GM21390 (cell line): Measurements from ENCODE around the gene ELP4.
A peak's percentile ranks its signal among the peaks of the same experiment; 100 is the strongest.

Experiments
- ATAC-seq: cut with Tn5 transposase; IDR thresholded peaks from one replicate; pipeline ENCODE4 v1.9.1; 2021; ENCODE audit not compliant: unreplicated experiment

Gene ELP4

DNA sequence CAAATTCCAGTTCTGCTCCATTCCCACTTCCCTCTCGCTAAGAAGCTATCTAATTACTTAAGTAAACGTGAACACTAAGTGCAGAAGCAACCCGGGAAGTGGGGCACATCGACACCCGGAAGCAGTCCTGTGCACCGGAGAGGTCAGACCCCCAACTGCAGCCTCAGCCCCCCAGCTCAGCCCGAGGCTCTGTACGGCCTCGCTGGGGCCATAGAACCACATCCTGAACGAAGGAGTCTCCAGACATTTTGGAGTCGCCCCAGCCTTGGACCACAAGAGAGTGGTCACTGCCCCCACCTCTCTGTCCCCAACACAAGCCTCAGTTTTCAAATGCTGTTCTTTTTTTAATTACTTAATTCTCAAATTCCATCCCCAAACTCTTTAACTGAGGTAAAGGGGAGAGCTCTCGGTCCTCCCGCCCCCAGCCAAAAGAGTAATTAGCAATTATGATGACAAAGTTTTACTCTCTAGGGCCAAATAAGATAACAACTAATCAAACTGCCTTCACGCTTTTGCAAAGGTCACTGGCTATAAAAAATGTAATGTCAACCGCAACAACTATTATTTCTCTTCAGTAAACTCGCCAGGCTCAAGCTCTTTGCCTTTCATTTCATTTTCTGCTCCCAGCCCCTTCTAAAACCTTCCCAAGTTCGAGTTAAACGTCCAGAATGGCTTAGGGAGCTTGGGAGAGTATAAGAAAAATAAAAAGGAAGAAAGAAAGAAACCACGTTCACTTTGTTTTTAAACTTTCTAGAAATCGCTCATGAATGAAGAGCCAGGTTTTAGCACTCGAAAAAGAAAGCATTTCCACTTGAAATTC lies 299.4 kb downstream of the ELP4 start:
- ATAC-seq: no peak

DNA sequence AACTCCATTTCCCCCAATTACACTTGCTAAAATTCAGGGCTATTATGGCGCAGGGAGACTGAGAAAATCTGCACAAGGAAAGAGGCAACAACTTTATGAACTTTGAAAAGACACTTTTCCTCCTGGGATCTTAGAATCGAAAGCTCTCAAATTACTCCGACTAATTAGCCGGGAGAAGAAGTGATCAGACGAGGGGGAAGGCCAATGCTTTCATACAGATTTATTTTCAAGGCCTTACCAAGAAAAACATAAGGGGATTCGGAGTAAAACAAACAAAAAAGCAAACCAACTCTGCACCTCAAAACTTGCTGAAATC lies 299.9 kb downstream of the ELP4 start:
- no peak for ATAC-seq

DNA sequence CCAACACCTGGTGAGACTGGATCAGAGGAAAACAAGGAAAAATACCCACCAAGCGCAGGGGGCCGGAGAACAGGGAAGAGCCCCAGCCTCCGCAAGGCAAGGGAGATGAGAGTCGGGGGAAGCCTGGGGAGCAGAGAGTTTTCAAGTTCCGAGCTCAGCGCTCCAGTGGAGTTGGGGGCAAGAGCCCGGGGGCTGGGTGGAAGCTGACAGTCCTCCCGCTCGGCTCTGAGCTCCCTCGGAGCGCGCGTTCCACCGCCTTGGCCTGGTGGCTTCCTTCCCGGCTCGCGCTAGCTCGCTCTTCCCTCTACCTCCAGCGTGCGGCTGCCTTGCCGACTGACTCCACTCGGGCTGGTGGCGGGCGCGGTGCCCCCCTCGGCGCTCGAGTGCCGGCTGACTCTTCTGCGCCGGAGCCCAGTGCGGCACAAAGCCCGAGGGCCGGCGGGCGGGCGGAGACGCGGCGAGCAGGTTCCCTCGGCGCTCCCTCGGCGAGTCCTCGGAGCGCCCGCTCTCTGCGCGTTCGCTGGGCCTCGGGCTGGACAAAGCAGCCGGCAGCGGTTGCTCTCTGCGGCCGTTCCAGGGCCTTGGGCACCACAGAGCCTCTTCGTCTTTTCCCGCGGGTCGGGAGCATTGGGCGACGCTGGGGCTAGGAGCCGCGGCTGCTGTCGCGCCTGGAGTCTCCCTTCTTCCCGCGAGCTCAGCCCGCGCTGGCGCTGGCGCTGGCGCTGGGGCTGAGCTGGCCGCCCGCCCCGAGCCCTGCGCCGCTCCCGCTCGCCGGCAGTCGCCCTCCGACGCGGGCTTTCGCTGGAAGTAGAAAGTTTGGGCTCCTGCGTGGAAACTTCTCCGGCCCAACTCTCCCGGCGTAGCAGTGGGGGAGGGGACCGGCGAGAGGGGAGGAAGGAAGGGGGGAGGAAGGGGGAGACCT lies 300.6 kb downstream of the ELP4 start:
- ATAC-seq: no peak

- ATAC-seq: peak; percentile 60
Observed at GRCh38 chr11:31810779-31811647, 301.4 kb downstream of the ELP4 start, which contains the start of gene PAX6. Gene PAX6 (minus strand): TSS chr11:31811322. CDS start chr11:31806411, 4,911 bp downstream.

GRCh38 chr11:31812383-31813381 lies 303.1 kb downstream of the ELP4 start:
- no peak for ATAC-seq

GRCh38 chr11:31813391-31814175 lies 304.0 kb downstream of the ELP4 start:
- no peak for ATAC-seq

DNA sequence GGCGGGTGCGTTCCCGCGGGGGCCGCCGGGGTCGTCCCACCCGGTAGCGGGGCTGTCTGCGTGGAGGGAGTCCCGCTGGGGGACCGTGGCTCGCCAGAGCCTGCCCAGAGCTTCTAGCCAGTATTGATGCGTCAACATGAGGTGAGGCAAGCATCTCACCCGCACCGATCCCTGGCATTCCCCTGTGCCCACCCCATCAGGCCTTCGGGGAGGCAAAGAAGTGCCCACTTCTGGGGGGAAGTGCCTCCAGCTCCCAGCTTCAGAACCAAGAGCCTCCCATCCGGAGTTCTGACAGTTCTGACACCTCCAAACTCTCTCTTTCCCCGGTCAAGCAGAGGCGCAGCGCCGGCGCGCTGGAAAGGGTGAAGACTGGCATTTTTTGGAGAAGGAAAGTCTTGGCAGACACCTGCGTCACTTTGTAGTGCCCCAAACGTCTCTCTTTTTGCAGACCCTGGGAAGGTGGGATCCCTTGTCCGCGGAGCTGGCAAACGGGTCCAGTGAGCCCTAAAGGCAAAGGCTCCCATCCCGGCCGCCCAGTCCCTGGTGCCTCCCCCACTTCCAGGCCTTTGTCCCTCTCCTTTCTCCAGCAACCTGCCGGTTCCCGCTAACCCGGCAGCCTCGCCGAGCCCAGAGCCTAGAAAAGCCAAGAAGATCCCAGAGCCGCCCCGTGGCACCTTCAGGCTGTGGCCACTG lies 304.8 kb downstream of the ELP4 start:
- no peak for ATAC-seq

DNA sequence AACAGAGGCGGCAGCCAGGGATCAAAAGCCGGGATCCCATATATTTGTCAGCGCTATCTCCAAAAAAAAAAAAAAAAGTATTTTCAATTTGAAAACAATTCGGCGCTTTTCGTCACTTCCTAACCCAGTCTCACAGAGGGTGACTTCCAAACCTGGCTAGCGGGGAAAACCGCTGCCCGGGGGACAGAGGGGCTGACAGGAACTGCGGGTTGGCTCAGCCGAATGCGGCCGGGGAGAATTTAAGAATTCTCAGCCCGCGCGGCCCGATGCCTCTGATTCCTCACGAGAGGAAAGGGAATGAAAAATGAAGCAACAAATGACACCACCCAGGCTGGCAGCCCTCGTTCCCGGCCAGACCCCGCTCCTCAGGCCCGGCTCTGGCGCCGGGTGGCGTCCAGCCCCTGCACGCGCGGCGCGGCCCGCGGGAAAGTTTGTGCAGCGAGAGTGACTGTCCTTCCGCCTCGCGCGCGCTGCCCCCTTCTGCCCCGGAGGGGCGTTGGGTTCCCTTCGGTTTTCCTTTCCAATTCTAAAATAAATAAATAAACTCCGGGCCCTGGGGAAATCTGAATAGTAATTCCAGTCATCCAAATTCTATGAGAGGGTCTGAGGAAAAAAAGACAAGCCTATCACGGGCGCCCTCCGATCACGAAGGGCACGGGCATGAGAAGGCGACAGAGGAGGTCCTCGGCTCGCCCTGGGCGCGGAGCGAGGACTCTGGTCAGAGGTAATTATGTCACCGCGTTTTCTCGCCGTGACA lies 306.3 kb downstream of the ELP4 start:
- ATAC-seq: no peak

- no peak for ATAC-seq
Observed at GRCh38 chr11:31816468-31817053, 307.0 kb downstream of the ELP4 start.

DNA sequence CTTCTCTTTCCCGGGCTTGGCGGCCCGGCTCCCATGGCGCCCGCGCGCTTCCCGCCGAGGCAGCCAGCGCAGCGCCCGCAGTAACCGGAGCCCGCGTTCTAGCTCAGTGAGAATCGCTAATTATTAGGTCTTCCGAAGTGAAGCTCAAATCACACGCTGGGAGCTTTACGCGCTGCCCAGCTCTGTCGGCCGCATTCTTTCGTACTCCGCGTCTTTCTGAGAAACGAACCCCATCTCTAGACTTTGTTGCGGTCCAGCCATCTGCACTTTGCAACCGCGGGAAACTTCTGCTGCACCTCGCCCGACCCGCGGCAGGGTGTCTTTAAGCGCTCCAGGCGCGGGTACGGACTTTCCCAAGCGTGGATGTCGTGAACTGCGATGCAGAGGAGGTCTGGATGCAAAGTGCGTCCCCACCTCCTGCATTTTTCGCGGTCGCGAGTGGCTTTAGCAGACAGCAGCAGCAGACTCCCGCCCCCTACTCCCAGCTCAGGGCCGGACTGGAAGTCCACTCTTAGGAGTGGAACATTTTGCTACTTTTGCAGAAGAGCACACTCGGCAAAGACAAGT lies 307.6 kb downstream of the ELP4 start:
- no peak for ATAC-seq

DNA sequence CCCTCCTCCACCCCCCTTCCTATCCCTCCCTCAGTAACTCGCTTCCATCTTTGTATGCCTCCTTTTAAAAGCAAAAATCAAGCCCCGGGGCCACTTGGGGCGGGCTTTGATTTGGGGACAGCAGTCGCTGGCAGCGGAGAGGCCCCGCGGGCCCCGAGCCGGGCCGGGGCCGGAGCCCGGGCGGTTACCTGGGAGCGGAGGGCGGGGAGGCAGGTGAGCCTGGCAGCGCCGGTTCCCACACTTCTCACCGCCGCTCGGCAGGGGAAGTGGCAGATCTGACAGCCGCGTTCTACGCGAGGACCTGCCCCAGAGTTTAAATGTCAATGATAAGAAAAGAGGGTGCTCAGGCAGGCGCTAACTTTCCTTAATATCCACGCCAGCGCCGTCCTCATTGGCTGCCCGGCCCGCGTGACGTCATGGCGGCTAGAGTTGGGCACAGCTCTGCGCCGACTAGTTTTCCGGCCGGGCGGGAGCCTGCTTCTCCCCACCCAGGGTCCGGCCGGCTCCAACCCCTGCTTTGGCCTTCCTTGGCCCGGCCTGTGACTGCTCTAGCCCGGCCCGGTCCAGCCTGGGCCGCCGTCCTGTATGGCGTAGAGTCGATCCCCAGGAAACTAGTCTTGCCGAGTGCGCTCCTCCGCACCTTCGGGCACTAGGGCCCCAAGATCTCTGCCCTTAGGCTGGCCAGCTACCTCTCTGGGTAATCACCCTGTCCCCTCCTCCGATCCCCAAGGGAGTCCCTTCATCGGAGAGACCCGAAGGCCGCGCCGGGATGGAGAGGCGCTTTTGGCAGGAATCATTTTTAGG lies 308.3 kb downstream of the ELP4 start:
- no peak for ATAC-seq

- no peak for ATAC-seq
Observed at GRCh38 chr11:31818425-31818755, 308.8 kb downstream of the ELP4 start.

DNA sequence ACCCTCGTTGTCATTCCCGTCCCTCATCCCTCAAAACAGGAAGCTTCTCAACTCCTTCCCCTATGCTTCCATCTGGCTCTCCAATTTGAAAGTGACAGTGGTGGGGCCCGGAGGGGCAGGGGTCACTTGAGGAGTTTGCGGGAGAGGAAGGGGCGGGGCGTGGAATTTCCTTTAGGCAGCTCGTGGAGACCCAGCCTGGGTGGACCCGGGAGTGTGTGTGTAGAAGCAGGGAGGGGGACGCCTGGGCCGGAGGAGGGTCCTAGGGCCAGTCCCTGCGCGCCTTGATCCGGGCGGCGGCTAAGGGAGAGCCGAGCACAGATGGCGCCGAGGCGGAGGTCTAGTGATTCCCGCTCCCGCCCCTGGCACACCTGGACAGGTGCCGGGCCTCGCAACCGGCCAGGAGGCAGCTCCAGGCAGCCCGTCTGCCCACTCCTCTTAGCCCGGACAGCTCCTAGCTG lies 309.3 kb downstream of the ELP4 start:
- ATAC-seq: no peak

DNA sequence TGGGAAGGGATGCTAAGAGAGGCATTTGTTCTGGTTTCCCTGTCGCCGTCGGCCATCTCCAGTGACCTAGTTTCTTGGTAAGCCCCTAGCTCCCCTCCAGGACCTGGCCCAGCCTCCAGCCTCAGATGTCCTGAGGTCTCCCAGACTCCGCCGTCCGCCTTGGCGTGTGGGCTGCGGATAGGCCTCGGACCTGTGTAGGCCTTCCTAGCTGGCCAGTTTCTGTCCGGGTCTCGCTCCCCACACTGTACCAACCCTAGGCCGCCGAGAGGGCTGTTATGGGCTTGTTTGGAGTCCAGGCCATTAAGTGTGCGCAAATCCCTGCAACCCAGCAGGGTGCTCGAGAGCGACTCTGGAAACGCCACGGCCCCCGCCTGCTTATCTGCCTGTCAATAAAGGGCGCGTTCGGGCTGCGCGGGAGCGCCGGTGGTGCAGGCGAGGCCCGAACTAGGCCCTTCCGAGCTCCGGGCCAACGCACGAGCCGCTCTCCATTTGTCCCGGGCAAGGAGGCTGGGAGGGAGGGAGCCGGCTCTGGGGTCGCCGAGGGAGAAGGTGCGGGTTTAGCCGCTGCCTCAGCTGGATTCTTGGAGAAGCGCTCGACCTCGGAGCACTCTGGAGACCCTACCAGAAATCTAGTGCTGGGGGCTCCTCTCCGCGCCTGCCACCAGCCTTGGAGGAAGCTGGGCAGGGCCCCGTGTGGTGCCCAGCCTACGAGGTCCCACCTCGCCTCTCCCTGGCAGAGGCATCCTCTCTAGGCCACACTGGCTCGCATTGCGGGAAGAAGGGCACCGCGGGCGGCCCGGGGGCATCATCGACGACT lies 310.3 kb downstream of the ELP4 start:
- no peak for ATAC-seq

DNA sequence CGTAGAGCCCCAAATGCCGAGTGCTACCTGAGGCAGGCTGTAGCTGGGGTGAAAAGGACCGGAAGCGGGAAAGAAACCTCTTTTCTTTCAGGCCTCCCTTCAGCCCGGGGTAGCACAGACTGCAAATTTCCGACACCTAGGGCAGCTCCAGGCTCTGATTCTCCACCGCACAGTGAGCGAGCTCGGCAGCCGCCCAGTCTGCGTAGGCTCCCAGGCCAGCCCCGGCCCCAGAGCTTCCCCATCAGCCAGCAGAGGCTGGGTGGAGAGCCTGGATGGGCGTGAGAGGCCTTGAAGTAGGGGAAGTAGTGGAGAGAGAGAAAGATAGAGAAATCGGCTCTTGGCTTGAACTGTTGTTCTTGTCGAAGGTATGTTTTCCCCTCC lies 310.9 kb downstream of the ELP4 start:
- no peak for ATAC-seq
